ENCODE results near the gene METTL3.

METTL3 gene

GRCh38 chr14:21535545-21536417 lies 24.6 kb upstream of the METTL3 start:
- peak overlapping the region; percentile 63 for H3K4me3 ChIP-seq (ENCODE audit: insufficient read length, low read depth)
- peaks cover 7% of the 10 kb centered on the region for H3K27me3 ChIP-seq (ENCODE audit: insufficient read depth, insufficient read length)
- no peak for TF ChIP-seq YY1 (IDR thresholded peaks at IDR 0.05; ENCODE audit: insufficient read depth, insufficient read length)
- no peak for TF ChIP-seq ZNF274 (IDR thresholded peaks at IDR 0.05; ENCODE audit: low read depth, low read length)
- TF ChIP-seq SUZ12 (IDR thresholded peaks at IDR 0.05; ENCODE audit: extremely low read depth, insufficient read depth, insufficient read length), result no peak
- H3K4me1 ChIP-seq (ENCODE audit: insufficient read depth, insufficient read length), result no peaks in the 10 kb centered on the region
- peak overlapping the region; percentile 72 for H3K9ac ChIP-seq (ENCODE audit: insufficient read length, low read depth)
- H3K36me3 ChIP-seq (ENCODE audit: insufficient read depth, insufficient read length, low read length), result no peaks in the 10 kb centered on the region
- no peaks in the 10 kb centered on the region for H3K9me3 ChIP-seq (ENCODE audit: insufficient read depth, low read length)
- no peak for DNase-seq (ENCODE audit: low read depth, low spot score)

GRCh38 chr14:21534576-21534975 lies 23.4 kb upstream of the METTL3 start:
- Histone ChIP-seq H3K36me3 (ENCODE audit: insufficient read depth, insufficient read length, low read length) (no peaks in the 10 kb centered on the region), H3K9ac (ENCODE audit: insufficient read length, low read depth) (peak overlapping the region; percentile 61), H3K27me3 (ENCODE audit: insufficient read depth, insufficient read length) (peaks cover 7% of the 10 kb centered on the region), H3K4me3 (ENCODE audit: insufficient read length, low read depth) (peak overlapping the region; percentile 8), H3K4me1 (ENCODE audit: insufficient read depth, insufficient read length) (no peaks in the 10 kb centered on the region), H3K9me3 (ENCODE audit: insufficient read depth, low read length) (no peaks in the 10 kb centered on the region)
- TF ChIP-seq SUZ12 (IDR thresholded peaks at IDR 0.05; ENCODE audit: extremely low read depth, insufficient read depth, insufficient read length), result no peak
- peak; percentile 51 for DNase-seq (ENCODE audit: low read depth, low spot score)

- no peak for TF ChIP-seq SUZ12 (IDR thresholded peaks at IDR 0.05; ENCODE audit: extremely low read depth, insufficient read depth, insufficient read length)
- no peak for TF ChIP-seq YY1 (IDR thresholded peaks at IDR 0.05; ENCODE audit: insufficient read depth, insufficient read length)
- TF ChIP-seq ZNF274 (IDR thresholded peaks at IDR 0.05; ENCODE audit: low read depth, low read length), result no peak
- no peaks in the 10 kb centered on the region for H3K9me3 ChIP-seq (ENCODE audit: insufficient read depth, low read length)
- no peak for DNase-seq (ENCODE audit: low read depth, low spot score)
- no peaks in the 10 kb centered on the region for H3K36me3 ChIP-seq (ENCODE audit: insufficient read depth, insufficient read length, low read length)
- H3K9ac ChIP-seq (ENCODE audit: insufficient read length, low read depth), result no peak overlapping the region
- no peaks in the 10 kb centered on the region for H3K4me1 ChIP-seq (ENCODE audit: insufficient read depth, insufficient read length)
- peaks cover 7% of the 10 kb centered on the region for H3K27me3 ChIP-seq (ENCODE audit: insufficient read depth, insufficient read length)
- no peak overlapping the region for H3K4me3 ChIP-seq (ENCODE audit: insufficient read length, low read depth)
These were observed 22.2 kb upstream of the METTL3 start for GRCh38 chr14:21533294-21533693.

GRCh38 chr14:21529515-21529914 lies 18.4 kb upstream of the METTL3 start:
- DNase-seq (ENCODE audit: low read depth, low spot score), result no peak
- H3K27me3 ChIP-seq (ENCODE audit: insufficient read depth, insufficient read length), result no peaks in the 10 kb centered on the region
- H3K9ac ChIP-seq (ENCODE audit: insufficient read length, low read depth), result no peak overlapping the region
- H3K36me3 ChIP-seq (ENCODE audit: insufficient read depth, insufficient read length, low read length), result peaks cover 10% of the 10 kb centered on the region
- H3K4me1 ChIP-seq (ENCODE audit: insufficient read depth, insufficient read length), result peaks cover 7% of the 10 kb centered on the region
- no peaks in the 10 kb centered on the region for H3K9me3 ChIP-seq (ENCODE audit: insufficient read depth, low read length)
- no peak overlapping the region for H3K4me3 ChIP-seq (ENCODE audit: insufficient read length, low read depth)
- no peak for TF ChIP-seq YY1 (IDR thresholded peaks at IDR 0.05; ENCODE audit: insufficient read depth, insufficient read length)
- no peak for TF ChIP-seq ZNF274 (IDR thresholded peaks at IDR 0.05; ENCODE audit: low read depth, low read length)
- no peak for TF ChIP-seq SUZ12 (IDR thresholded peaks at IDR 0.05; ENCODE audit: extremely low read depth, insufficient read depth, insufficient read length)

- TF ChIP-seq SUZ12 (IDR thresholded peaks at IDR 0.05; ENCODE audit: extremely low read depth, insufficient read depth, insufficient read length) (no peak), ZNF274 (IDR thresholded peaks at IDR 0.05; ENCODE audit: low read depth, low read length) (no peak), YY1 (IDR thresholded peaks at IDR 0.05; ENCODE audit: insufficient read depth, insufficient read length) (no peak)
- H3K9me3 ChIP-seq (ENCODE audit: insufficient read depth, low read length), result no peaks in the 10 kb centered on the region
- no peak overlapping the region for H3K4me3 ChIP-seq (ENCODE audit: insufficient read length, low read depth)
- no peaks in the 10 kb centered on the region for H3K27me3 ChIP-seq (ENCODE audit: insufficient read depth, insufficient read length)
- peaks cover 16% of the 10 kb centered on the region for H3K4me1 ChIP-seq (ENCODE audit: insufficient read depth, insufficient read length)
- no peak for DNase-seq (ENCODE audit: low read depth, low spot score)
- no peak overlapping the region for H3K9ac ChIP-seq (ENCODE audit: insufficient read length, low read depth)
- H3K36me3 ChIP-seq (ENCODE audit: insufficient read depth, insufficient read length, low read length), result peaks cover 18% of the 10 kb centered on the region
These were observed 17.5 kb upstream of the METTL3 start for GRCh38 chr14:21528381-21529348.

- H3K36me3 ChIP-seq (ENCODE audit: insufficient read depth, insufficient read length, low read length), result peaks cover 31% of the 10 kb centered on the region
- H3K27me3 ChIP-seq (ENCODE audit: insufficient read depth, insufficient read length), result no peaks in the 10 kb centered on the region
- no peak for DNase-seq (ENCODE audit: low read depth, low spot score)
- H3K9me3 ChIP-seq (ENCODE audit: insufficient read depth, low read length), result no peaks in the 10 kb centered on the region
- TF ChIP-seq YY1 (IDR thresholded peaks at IDR 0.05; ENCODE audit: insufficient read depth, insufficient read length) (no peak), SUZ12 (IDR thresholded peaks at IDR 0.05; ENCODE audit: extremely low read depth, insufficient read depth, insufficient read length) (no peak), ZNF274 (IDR thresholded peaks at IDR 0.05; ENCODE audit: low read depth, low read length) (no peak)
- peaks cover 21% of the 10 kb centered on the region for H3K4me1 ChIP-seq (ENCODE audit: insufficient read depth, insufficient read length)
- no peak overlapping the region for H3K4me3 ChIP-seq (ENCODE audit: insufficient read length, low read depth)
- no peak overlapping the region for H3K9ac ChIP-seq (ENCODE audit: insufficient read length, low read depth)
These were observed 16.2 kb upstream of the METTL3 start for GRCh38 chr14:21527318-21527679.
